Muscle of leg (tissue), 11 donors: ENCODE measurements around the gene ITIH6. TPM values are rescaled to one million over a fixed set of nuclear protein-coding genes. Genes with fewer than 3 reads are reported as not detected.

Experiments
- DNase-seq: peaks from one replicate; pipeline ENCODE4 v3.0.0; 2013
- H3K27ac ChIP-seq: one replicate; pipeline ENCODE4 v1.5.1; 2013; ENCODE audit warnings: mild to moderate bottlenecking, low read length, control low read depth
- H3K27me3 ChIP-seq: one replicate; pipeline ENCODE4 v1.6.1; 2013; ENCODE audit warnings: low read length; ENCODE audit not compliant: control insufficient read depth, insufficient read depth
- H3K36me3 ChIP-seq: one replicate; pipeline ENCODE4 v1.6.1; 2013; ENCODE audit warnings: low read length; ENCODE audit not compliant: control insufficient read depth, insufficient read depth
- H3K4me1 ChIP-seq: one replicate; pipeline ENCODE4 v1.6.1; 2013; ENCODE audit warnings: low read length; ENCODE audit not compliant: control insufficient read depth, insufficient read depth
- H3K4me3 ChIP-seq: one replicate; pipeline ENCODE4 v1.5.1; 2013; ENCODE audit warnings: low read length, control low read depth
- H3K9me3 ChIP-seq: replicated peaks from 2 replicates; pipeline ENCODE4 v1.6.1; 2013; ENCODE audit warnings: low read depth, low read length; ENCODE audit not compliant: control insufficient read depth
- WGBS: methylation state at CpG from one replicate; pipeline ENCODE4 v1.1.5; 2013; ENCODE audit warnings: missing lambda C conversion rate; ENCODE audit not compliant: insufficient coverage; 5-methylcytosine and 5-hydroxymethylcytosine counted together
- polyA plus RNA-seq, 8 donors: library from polyadenylated mRNA; unstranded; fragments of 120-200 nt; gene quantifications; one replicate each; pipeline versions ENCODE4 v1.2.1 to v1.2.3, GENCODE V29; 2013; ENCODE audit warnings: inconsistent platforms in 1 of 8, low replicate concordance in 1 of 8; ENCODE audit not compliant: insufficient read length in 8 of 8, insufficient read depth in 1 of 8
- total RNA-seq: library from RNA; stranded (reverse); fragments of 120-200 nt; gene quantifications from one replicate; pipeline ENCODE4 v1.2.4, GENCODE V29; 2013

The ITIH6 gene
- total and polyA plus RNA-seq, 9 donors = 0.22 to 1.4 (median 0.89) TPM

DNA sequence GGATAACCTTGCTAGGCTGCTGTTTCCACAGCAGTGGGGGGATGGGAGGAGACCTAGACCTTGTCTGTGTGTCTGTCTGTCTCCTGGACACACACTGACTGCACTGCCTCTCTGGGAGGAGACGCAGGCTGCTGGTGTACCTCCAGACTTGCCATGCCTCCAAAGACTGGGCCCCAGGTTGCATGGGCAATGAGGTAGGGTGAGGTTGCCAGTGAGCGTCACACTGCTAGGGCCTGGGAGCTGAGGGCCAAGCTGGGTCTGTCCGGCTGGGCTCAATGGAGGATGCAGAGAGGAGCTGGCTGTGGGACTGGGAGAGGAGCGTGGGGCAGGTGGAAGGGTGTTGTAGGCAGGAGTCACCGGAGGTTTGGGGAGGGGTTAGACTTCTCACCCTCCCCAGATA is 26.1 kb upstream of the ITIH6 start:
- Histone ChIP-seq H3K27ac (peak overlapping the region; percentile 55), H3K4me3 (no peak overlapping the region), H3K27me3 (peaks cover 3% of the 10 kb centered on the region), H3K9me3 (no peaks in the 10 kb centered on the region), H3K4me1 (peaks cover 7% of the 10 kb centered on the region), H3K36me3 (no peaks in the 10 kb centered on the region)
- WGBS = 78% methylated on average over 3 of the region's 5 CpGs
- no peak for DNase-seq

DNA sequence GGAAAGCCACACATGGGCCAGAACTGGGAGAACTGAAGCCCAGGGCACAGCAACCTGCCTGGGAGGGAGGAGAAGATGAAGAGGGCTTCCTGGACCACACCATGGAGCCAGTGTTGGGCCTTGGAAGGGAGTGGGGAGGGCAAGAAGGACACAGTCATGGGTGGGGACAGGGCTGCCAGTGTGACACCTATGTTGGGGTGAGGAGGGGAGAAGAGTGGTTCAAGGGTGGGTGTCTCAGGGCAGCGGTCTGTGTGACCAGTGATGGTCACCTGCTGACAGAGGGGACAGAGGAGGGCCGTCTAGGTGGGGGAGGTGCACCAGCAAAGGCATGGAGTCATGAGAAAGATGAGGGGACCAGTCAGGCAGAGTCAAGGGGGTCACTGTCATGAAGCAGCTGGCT is 23.3 kb upstream of the ITIH6 start:
- no peak for DNase-seq
- H3K4me3 ChIP-seq = no peak overlapping the region
- no peak overlapping the region for H3K27ac ChIP-seq
- 71% methylated on average over 2 of the region's 2 CpGs for WGBS
- peaks cover 3% of the 10 kb centered on the region for H3K27me3 ChIP-seq
- H3K36me3 ChIP-seq = peaks cover 2% of the 10 kb centered on the region
- no peaks in the 10 kb centered on the region for H3K9me3 ChIP-seq
- H3K4me1 ChIP-seq = peaks cover 7% of the 10 kb centered on the region

DNA sequence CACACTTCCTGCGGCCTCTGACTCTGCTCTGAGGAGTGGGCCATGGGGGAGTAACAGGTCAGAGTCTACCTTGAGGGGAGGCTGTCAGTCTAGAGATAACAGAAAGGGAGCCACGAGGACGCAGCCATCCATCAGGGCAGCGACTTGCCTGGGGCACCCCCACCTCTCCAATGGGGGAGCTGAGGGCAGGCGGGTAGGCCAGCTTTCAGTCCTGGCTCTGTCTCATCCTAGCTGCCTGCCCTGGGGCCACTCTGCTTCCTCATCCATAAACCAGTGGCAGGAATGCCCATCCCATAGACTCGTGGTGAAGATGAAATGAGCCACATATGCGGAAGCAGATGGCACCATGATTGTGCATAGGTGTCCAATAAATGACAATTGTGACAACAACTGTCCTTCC is 22.7 kb upstream of the ITIH6 start:
- H3K9me3 ChIP-seq = no peaks in the 10 kb centered on the region
- DNase-seq = no peak
- no peak overlapping the region for H3K27ac ChIP-seq
- WGBS = 78% methylated on average over 6 of the region's 7 CpGs
- H3K27me3 ChIP-seq = peaks cover 3% of the 10 kb centered on the region
- peaks cover 7% of the 10 kb centered on the region for H3K4me1 ChIP-seq
- no peak overlapping the region for H3K4me3 ChIP-seq
- H3K36me3 ChIP-seq = peaks cover 8% of the 10 kb centered on the region

DNA sequence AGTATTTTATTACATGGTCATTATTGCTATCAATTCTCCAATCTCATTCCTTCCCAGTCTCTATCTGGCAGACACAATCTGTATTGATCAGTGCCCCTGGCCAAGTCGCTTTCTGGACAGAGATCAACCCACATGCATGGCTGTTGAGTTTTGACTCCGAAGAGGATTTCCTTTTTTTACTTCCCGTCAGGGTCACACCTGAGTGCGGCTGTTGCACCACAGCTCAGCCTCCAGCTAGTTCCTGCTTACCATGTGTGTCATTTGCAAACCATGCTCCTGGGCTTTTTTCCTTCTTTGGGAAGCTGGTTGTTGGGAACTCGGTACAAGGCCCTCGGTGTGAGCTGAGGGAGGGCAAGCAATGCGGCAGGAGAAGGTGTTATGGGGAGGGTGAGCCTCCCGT is 21.1 kb upstream of the ITIH6 start:
- H3K36me3 ChIP-seq = peaks cover 22% of the 10 kb centered on the region
- no peak for DNase-seq
- no peak overlapping the region for H3K4me3 ChIP-seq
- H3K27ac ChIP-seq = no peak overlapping the region
- H3K9me3 ChIP-seq = no peaks in the 10 kb centered on the region
- H3K4me1 ChIP-seq = peaks cover 1% of the 10 kb centered on the region
- 55% methylated on average over 3 of the region's 8 CpGs for WGBS
- peaks cover 3% of the 10 kb centered on the region for H3K27me3 ChIP-seq

DNA sequence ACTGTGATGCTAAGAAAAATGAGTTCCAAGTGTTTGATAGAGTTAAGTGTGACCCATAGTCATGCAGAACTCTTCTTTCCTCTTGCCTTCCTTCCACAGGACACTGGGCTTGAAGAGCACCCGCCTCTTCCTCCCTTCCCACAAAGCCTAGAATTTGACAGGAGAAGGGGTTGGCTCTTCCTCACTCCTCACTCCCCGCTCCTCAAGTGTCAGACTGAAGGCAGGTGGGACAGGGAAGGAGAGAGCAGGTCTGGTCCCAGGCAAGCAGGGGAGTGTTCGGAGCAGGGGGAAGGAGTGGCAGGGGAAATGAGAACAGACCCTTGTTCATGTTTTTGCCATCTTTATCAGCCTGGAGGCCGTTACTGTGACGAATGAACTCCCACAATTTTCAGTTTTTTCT is 20.2 kb upstream of the ITIH6 start:
- H3K4me1 ChIP-seq = no peaks in the 10 kb centered on the region
- WGBS = no CpG with 5 or more reads among the region's 5 CpGs
- peaks cover 31% of the 10 kb centered on the region for H3K36me3 ChIP-seq
- H3K9me3 ChIP-seq = no peaks in the 10 kb centered on the region
- peak overlapping the region; percentile 35 for H3K27ac ChIP-seq
- DNase-seq = peak; percentile 22
- no peak overlapping the region for H3K4me3 ChIP-seq
- peaks cover 3% of the 10 kb centered on the region for H3K27me3 ChIP-seq

DNA sequence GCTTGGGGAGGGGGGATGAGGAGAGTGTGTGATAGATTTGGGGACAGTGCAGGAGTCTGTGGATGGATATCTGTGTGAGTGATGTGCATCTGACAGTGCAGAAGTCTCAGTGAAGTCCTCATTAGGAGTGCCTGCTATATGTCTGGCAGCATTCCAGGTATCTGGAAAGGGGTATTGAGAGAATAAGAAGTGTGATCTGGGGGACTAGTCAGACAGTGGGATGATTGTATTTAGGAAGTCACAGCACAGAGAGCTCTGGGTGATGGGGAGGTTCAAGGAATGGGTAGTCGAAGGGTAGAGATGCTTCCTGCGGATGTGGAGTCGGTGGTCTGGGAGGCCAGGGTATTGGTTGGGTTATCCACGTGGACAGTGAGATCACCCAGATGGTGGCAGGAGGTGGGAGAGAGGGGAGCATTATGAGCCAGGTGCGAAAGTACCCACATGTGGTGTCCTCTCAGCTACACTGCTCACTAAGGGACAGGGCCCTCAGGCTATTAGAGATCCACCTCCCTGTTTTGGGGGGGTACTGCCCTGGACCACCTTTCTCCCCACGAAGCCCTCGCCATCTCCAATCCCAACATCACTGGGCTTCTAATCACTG is 19.3 kb upstream of the ITIH6 start:
- Histone ChIP-seq H3K4me1 (peaks cover 1% of the 10 kb centered on the region), H3K4me3 (no peak overlapping the region), H3K36me3 (peaks cover 40% of the 10 kb centered on the region), H3K27me3 (peaks cover 5% of the 10 kb centered on the region), H3K9me3 (no peaks in the 10 kb centered on the region), H3K27ac (no peak overlapping the region)
- 90% methylated on average over 2 of the region's 7 CpGs for WGBS
- peak; percentile 50 for DNase-seq

DNA sequence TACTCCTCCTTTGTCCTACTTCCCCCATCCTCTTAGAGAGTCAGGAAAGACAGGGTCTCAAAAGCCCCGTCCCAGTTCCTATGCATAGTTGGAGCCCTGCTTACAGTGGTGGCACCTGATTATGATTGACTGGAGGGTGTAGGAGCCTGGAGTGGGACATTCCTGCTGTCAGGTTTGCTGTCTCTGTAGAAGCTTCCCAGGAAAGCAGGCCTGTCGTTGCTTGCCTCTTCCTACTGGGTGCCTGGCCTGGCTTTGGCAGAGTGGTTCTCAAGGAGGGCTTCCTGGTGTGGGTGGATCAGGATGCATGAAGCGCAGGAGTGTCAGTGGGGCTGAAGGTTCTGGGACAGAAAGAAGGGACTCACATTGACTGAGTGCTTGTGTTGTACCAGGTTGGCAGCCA is 14.3 kb upstream of the ITIH6 start:
- Histone ChIP-seq H3K9me3 (no peaks in the 10 kb centered on the region), H3K27me3 (peaks cover 4% of the 10 kb centered on the region), H3K36me3 (peaks cover 72% of the 10 kb centered on the region), H3K4me1 (peaks cover 33% of the 10 kb centered on the region), H3K27ac (no peak overlapping the region), H3K4me3 (no peak overlapping the region)
- no peak for DNase-seq
- WGBS = 64% methylated on average over 2 of the region's 3 CpGs

DNA sequence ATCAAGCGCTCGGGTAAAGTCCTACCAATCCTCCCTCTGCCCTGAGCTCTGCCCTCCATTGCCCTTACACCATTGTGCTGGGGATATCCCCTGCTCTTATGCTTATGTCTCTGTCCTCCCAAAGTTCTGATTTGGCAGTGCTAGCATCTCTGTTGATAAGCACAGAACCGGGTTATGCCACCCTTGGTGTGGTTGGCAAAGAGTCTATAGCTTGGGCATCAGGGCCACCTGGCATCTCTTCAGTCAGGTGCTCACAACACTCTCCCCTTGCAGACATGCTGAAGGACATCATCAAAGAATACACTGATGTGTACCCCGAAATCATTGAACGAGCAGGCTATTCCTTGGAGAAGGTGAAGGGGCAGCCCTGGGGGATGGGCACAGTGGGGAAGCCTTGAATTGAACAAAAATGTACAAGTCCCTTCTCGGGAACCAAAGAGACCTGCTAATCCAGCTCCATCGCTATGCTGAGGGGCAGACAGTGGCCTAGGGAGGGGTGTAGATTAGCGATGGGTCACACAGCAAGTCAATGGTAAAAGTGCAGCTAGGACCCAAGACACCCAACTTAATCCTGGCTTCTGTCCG is 13.3 kb upstream of the ITIH6 start:
- Histone ChIP-seq H3K9me3 (no peaks in the 10 kb centered on the region), H3K36me3 (peaks cover 70% of the 10 kb centered on the region), H3K4me3 (no peak overlapping the region), H3K4me1 (peaks cover 33% of the 10 kb centered on the region), H3K27me3 (peaks cover 4% of the 10 kb centered on the region), H3K27ac (no peak overlapping the region)
- DNase-seq = no peak
- 72% methylated on average over 6 of the region's 9 CpGs for WGBS

DNA sequence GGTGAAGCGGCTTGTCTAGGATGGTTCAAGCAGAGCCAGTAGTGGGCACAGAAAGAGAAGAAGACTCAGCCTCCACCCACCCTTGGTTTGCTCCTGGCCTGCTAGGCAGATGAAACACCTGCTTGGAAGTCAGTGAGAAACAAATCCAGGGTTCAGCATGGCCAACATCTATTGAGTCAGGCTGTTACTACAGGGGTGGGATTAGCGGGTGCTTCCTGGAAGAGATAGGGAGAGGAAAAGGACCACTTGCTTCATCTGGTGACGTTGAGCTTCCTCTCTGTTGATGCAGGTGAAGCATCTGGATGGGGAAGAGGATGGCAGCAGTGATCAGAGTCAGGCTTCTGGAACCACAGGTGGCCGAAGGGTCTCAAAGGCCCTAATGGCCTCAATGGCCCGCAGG is 12.5 kb upstream of the ITIH6 start:
- no peak overlapping the region for H3K4me3 ChIP-seq
- no peaks in the 10 kb centered on the region for H3K9me3 ChIP-seq
- H3K27ac ChIP-seq = no peak overlapping the region
- H3K4me1 ChIP-seq = peaks cover 33% of the 10 kb centered on the region
- WGBS = 77% methylated on average over 4 of the region's 5 CpGs
- H3K36me3 ChIP-seq = peaks cover 62% of the 10 kb centered on the region
- DNase-seq = no peak
- H3K27me3 ChIP-seq = peaks cover 4% of the 10 kb centered on the region

DNA sequence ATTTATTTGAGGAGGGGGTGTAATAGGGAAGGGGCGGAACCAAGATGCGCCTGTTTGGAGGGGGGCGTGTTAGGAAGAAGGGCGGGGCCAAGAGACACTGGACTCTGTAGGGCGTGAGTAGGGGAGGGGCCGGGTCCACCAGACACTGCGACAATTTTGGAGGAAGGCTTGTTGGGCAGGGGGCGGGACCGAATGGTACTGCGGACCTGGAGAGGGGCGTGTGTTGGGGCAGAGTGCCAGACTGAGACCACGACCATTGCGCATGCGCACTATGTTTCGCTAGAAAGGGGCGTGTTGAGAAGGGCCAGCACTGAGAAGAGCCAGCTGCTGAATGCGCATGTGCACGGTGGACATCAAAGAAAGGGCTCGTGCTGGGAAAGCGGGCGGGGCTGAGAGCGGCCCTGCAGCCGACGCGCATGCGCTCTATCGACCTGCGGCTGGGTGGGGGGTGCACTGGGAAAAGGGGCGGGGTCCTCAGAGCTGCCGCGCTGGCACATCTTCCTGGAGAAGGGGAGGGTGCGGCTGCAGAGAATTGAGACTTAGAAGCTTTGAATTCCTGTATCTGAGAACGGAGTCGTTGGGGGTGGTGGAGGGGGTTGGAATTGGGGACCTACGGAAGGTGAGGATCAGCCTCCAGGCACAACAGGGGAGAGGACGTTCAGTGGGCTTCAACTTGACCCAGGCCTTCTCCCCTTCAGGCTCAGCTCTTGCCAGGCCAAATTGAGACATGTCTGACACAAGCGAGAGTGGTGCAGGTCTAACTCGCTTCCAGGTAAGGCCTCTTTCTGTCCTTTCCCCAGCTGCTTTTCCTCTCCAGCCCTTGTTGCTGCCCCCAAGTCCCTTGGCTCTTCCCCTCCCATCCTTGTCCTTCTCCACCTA is 10.8 kb upstream of the ITIH6 start:
- no peaks in the 10 kb centered on the region for H3K9me3 ChIP-seq
- peaks cover 4% of the 10 kb centered on the region for H3K27me3 ChIP-seq
- peaks cover 33% of the 10 kb centered on the region for H3K4me1 ChIP-seq
- H3K4me3 ChIP-seq = peak overlapping the region; percentile 71
- H3K27ac ChIP-seq = peak overlapping the region; percentile 98
- peaks cover 46% of the 10 kb centered on the region for H3K36me3 ChIP-seq
- 35% methylated on average over 36 of the region's 38 CpGs for WGBS
- peak; percentile 98 for DNase-seq
